GM12801 (cell line): Measurements from ENCODE around the gene IFT43.

Source experiments
- CTCF ChIP-seq: IDR thresholded peaks from one replicate; pipeline ENCODE4 v1.5.1; 2011; ENCODE audit warnings: control low read depth; ENCODE audit not compliant: insufficient read length; ENCODE audit errors: extremely low read depth

IFT43 gene

DNA sequence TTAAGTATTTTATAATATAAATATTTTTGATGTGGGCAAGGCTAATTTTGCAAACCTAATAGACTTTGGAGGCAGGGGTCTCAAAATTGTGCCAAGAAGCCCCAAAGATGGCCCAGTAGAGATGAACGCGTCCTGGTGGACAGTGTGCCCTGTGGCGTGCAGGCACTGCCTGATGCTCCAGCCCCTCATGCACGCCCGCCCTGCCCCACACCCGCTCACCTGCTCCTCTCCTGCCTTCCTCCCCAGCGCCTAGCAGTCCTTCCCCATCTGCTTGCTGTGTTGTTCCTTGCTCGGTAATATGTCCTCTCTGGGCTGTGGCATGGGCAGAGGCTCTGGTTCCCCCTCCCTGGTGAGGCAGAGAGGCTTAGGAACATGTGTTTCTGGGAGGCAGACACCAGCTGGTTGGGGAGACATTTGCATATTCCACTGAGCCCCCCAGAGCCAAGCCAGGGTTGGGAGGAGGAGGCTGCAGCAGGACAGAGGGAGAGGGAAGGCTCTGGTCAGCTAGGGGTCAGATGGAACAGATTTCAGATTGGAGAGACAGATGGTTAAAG lies 119.3 kb downstream of the IFT43 start:
- TF ChIP-seq CTCF = no peak

DNA sequence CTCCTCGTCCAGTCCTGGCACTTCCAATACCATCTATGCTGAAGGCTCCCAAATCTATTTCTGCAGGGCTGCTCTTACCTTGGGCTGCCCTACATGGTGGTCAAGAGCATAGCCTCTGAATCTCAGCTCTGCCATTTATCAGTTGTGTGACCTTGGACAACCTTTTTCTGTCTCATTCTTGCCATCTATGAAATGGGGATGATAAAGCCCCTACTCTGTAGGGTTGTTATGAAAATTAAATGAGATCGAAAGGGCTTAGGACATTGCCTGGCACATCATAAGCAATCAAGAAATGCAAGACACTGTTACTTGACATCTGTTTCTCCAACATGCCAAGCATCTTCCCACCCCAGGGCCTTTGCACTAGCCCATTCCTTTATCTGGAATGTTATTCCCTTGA lies 120.6 kb downstream of the IFT43 start:
- no peak for TF ChIP-seq CTCF

DNA sequence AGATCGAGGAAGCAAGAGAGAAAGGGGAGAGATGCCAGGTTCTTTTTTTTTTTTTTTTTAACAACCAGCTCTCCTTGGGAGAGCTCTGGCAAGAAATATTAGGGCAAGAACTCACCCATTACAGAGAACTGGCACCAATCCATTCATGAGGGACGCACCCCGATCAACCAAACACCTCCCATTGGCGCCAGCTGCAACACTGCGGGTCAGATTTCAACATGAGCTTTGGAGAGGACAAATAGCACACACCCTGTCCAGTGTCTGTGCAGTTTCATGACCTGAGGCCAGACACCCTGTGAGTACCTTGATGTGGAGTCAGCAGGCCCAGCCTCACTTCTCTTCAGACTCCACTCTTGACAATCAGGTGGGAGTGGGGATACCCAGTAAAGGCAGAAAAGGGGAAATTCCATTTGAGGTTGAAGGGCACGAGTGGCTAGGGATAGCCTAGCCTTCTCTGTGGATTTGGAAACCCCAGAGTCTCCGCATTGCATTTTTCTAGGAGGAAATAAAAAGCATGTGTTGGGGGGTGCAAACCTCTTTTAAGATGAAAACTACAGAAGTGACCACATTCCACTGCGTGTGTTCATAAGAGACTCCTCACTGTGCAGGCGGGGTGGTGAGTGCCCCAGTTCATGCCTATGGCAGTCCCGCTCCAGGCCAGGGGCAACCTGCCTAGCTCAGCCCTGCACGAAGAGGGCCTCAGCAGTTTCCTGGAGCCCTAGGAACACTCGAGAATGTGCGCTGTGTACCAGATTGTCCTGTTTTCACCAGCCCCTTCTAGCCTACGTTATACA lies 123.7 kb downstream of the IFT43 start:
- no peak for TF ChIP-seq CTCF

DNA sequence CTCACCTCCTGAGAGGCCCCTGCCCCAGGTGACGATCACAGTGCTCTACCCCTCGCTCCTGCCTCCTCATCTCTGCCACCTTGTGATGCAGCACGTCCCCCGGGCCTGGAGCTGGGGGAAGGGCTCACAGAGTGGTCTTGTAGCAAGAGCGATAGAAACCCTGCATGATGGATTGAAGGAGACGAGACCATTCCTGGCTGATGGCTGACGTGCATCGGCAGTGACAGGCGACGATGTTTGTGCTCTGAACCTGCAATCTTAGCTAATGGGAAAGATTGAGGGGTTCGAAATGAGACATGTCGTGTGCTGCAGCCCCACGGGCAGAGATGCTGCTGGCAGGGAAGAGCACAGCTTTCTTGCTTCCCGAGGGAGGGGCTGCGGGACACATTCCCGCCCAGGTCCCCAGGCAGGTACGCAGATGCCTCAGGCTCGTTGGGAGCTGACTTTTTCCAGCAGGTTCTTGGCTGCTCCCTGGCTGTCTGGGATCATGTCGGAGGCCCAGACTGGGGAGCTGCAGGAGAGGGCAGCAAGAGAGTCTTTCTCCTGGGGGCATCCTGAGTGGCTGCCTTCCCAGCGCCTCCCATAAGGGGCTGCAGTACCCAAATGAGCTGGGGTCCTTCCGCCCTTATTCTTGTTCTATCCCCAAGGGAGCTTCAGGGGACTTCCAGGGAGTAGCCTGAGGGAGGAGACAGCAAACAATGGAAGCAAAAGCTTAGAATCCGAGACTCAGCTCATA lies 127.5 kb downstream of the IFT43 start:
- TF ChIP-seq CTCF = no peak

DNA sequence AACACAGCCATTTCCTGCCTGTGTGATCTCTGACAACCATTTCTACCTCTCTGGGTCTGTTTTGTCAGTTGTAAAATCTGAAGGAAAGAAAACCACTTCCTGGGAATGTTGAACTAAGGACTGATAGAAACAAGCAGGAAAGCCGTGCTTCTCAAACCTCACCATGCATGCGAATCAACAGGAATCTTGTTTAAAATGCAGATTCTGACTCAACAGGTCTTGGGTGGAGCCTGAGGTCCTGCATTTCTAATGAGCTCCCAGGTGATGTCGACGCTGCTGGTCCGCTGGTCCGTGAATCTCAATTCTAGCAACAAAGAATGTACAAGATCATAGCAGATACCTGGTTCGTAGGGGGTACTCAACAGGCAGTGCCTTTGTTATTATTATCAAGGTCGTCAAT lies 128.1 kb downstream of the IFT43 start:
- TF ChIP-seq CTCF = no peak

- no peak for TF ChIP-seq CTCF
These were observed 129.5 kb downstream of the IFT43 start for GRCh38 chr14:76115010-76115422.

- TF ChIP-seq CTCF = no peak
These were observed 132.4 kb downstream of the IFT43 start for GRCh38 chr14:76117789-76118484.
